GM21423 (cell line): ENCODE measurements around the gene ZNF777.
"Not testable (repeated sequence)": the region's sequence is repeated elsewhere in the genome, so short reads cannot be mapped to it uniquely, and the experiment has no call there.

Source experiments
- ATAC-seq: cut with Tn5 transposase; IDR thresholded peaks from one replicate; pipeline ENCODE4 v1.9.1; 2021; ENCODE audit warnings: mild to moderate bottlenecking, moderate library complexity; ENCODE audit not compliant: unreplicated experiment

Gene ZNF777

GRCh38 chr7:149460493-149461277, at the start of gene ZNF777:
Gene ZNF777, minus strand, starts transcription at chr7:149461062. Its CDS starts 5,040 bp downstream, at chr7:149456022.
- ATAC-seq = peak; percentile 95

- no peak for ATAC-seq
Observed at GRCh38 chr7:149510248-149510647, 49.4 kb upstream of the ZNF777 start.

- ATAC-seq = no peak
Observed at GRCh38 chr7:149509774-149510173, 48.9 kb upstream of the ZNF777 start.

- no peak for ATAC-seq
Observed at GRCh38 chr7:149505551-149505950, 44.7 kb upstream of the ZNF777 start.

GRCh38 chr7:149501651-149502050, 40.8 kb upstream of the ZNF777 start:
- ATAC-seq = no peak

GRCh38 chr7:149500910-149501309, 40.0 kb upstream of the ZNF777 start:
- ATAC-seq = no peak

- ATAC-seq = no peak
Observed at GRCh38 chr7:149500201-149500600, 39.3 kb upstream of the ZNF777 start.

GRCh38 chr7:149498811-149499210, 37.9 kb upstream of the ZNF777 start:
- no peak for ATAC-seq

- peak; percentile 93 for ATAC-seq
Observed at GRCh38 chr7:149497467-149498261, 36.8 kb upstream of the ZNF777 start, which contains the start of gene ZNF746. Gene ZNF746, minus strand, starts transcription at chr7:149497809. Its CDS starts 273 bp downstream, at chr7:149497536.

GRCh38 chr7:149496642-149497391, 36.0 kb upstream of the ZNF777 start:
- peak; percentile 36 for ATAC-seq

GRCh38 chr7:149495785-149496641, 35.2 kb upstream of the ZNF777 start:
- ATAC-seq = no peak

- ATAC-seq = no peak
Observed at GRCh38 chr7:149494738-149495368, 34.0 kb upstream of the ZNF777 start.

- ATAC-seq = not testable (repeated sequence)
Observed at GRCh38 chr7:149493975-149494374, 33.1 kb upstream of the ZNF777 start.

- ATAC-seq = no peak
Observed at GRCh38 chr7:149493366-149493765, 32.5 kb upstream of the ZNF777 start.

GRCh38 chr7:149490083-149490760, 29.4 kb upstream of the ZNF777 start:
- no peak for ATAC-seq

GRCh38 chr7:149489391-149490024, 28.6 kb upstream of the ZNF777 start:
- no peak for ATAC-seq

GRCh38 chr7:149479568-149479967, 18.7 kb upstream of the ZNF777 start:
- ATAC-seq = no peak

- no peak for ATAC-seq
Observed at GRCh38 chr7:149478754-149479153, 17.9 kb upstream of the ZNF777 start.
